Stimulated activated naive B cell treated with anti-CD40 and anti-IgM and Interleukin-4, amounts not matched to agents 10 μg/mL and 1 μg/mL and 100 μg/mL, for 72 hours (primary cell): Measurements from ENCODE around the gene SALL3.

ENCODE experiments used
- ATAC-seq, 2 donors: fragments of 150-1000 bp; cut with Tn5 transposase; replicated peaks; 2 replicates each; pipeline ENCODE4 v1.10.0; 2021; ENCODE audit warnings: moderate library complexity in 1 of 2
- DNase-seq: peaks from one replicate; pipeline ENCODE4 v3.0.0; 2021
- H3K27ac Mint-ChIP-seq: one replicate; pipeline ENCODE4 v1.8.0; 2022; ENCODE audit warnings: mild to moderate bottlenecking, mixed read lengths
- H3K27me3 Mint-ChIP-seq, 2 donors: one replicate each; pipeline ENCODE4 v1.8.0; 2022; ENCODE audit warnings: mixed read lengths in 2 of 2
- H3K36me3 Mint-ChIP-seq, 2 donors: one replicate each; pipeline ENCODE4 v1.8.0; 2022; ENCODE audit warnings: mixed read lengths in 2 of 2, mild to moderate bottlenecking in 1 of 2
- H3K4me1 Mint-ChIP-seq, 2 donors: one replicate each; pipeline ENCODE4 v1.8.0; 2022; ENCODE audit warnings: mixed read lengths in 2 of 2, mild to moderate bottlenecking in 1 of 2
- H3K4me3 Mint-ChIP-seq, 2 donors: one replicate each; pipeline ENCODE4 v1.8.0; 2022; ENCODE audit warnings: mild to moderate bottlenecking in 2 of 2, mixed read lengths in 2 of 2, moderate library complexity in 1 of 2
- H3K9me3 Mint-ChIP-seq, 2 donors: one replicate each; pipeline ENCODE4 v1.8.0; 2022; ENCODE audit warnings: mixed read lengths in 2 of 2, mild to moderate bottlenecking in 1 of 2

The SALL3 gene

DNA sequence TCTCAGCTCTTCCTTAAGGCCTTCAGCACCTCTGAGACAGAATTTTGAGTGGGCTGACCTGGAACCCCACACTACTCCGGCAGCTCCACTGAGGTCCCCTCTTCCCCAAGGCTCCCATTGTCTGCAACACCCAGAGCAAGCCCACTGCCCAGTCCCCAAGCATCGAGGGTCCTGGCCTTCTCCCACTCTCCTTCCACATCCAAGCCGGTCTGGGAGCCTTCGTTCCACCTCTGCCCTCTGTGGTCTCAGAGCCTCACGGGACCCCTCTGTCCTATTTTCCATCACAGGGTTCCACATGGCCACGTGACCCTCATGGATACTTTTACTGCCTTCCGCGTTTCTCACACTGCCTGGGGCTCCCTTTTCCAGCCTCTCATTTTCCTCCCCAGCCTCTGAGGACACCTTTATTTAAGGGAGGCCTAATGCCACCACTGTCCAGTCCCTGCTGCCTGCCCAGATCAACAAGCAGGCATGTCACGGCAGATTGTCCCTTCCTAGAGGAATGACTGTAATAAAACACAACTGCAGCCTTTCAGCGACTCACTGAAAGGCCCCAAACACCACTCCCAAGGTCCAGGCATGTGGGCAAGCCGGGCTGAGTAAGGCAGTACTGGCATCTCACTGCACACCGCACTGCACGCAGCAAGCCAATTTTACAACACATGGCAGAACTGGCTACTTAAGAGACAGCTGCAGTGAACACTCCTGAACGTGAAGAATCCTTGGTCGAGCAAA is 7.9 kb upstream of the SALL3 start:
- Mint-ChIP-seq H3K36me3 (no peaks in the 10 kb centered on the region), H3K27me3 (peaks cover 53 to 71% of the 10 kb centered on the region in 2 donors), H3K4me3 (no peak overlapping the region), H3K4me1 (peaks cover 0 to 5% of the 10 kb centered on the region in 2 donors), H3K9me3 (no peaks in the 10 kb centered on the region), H3K27ac (no peak overlapping the region)
- no peak for DNase-seq
- no peak for ATAC-seq

DNA sequence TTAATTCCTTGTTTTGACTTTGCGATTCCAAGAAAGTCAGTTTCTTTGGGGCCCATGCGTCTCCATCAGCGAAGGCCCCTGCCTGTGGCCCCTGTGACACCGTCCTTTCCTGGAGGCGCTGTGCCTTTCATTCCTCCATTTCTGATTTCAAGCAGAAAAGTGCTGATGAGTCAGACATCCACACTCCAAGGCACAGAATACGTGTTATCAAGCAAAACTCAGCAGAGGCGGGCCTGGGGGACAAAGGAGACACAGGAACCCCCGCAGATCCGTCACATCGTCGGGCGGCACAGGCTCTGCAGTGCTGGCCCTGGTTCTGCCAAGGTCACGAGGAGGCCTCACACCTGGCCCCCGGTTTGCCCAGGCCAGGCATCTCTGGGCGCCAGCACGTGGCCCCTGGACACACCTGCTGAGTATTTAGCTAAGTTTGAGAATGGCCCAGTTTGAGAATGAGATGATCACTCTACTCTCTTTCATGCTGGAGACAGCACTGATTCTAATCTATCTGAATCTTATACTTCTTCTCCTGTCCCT is 7.2 kb upstream of the SALL3 start:
- no peak for ATAC-seq
- DNase-seq, result no peak
- peak overlapping the region in 1 of 2 donors; percentile 32 for H3K4me3 Mint-ChIP-seq
- H3K9me3 Mint-ChIP-seq, result no peaks in the 10 kb centered on the region
- H3K4me1 Mint-ChIP-seq, result peaks cover 5 to 11% of the 10 kb centered on the region in 2 donors
- H3K36me3 Mint-ChIP-seq, result peaks cover 0 to 4% of the 10 kb centered on the region in 2 donors
- H3K27ac Mint-ChIP-seq, result peak overlapping the region; percentile 84
- peaks cover 59 to 79% of the 10 kb centered on the region in 2 donors for H3K27me3 Mint-ChIP-seq

GRCh38 chr18:78972930-78973331 is 6.7 kb upstream of the SALL3 start:
- ATAC-seq (no peak), DNase-seq (no peak)
- Mint-ChIP-seq H3K9me3 (no peaks in the 10 kb centered on the region), H3K36me3 (peaks cover 0 to 8% of the 10 kb centered on the region in 2 donors), H3K27ac (peak overlapping the region; percentile 84), H3K27me3 (peaks cover 64 to 84% of the 10 kb centered on the region in 2 donors), H3K4me3 (peak overlapping the region; percentile 32 to 50), H3K4me1 (peaks cover 6 to 16% of the 10 kb centered on the region in 2 donors)

DNA sequence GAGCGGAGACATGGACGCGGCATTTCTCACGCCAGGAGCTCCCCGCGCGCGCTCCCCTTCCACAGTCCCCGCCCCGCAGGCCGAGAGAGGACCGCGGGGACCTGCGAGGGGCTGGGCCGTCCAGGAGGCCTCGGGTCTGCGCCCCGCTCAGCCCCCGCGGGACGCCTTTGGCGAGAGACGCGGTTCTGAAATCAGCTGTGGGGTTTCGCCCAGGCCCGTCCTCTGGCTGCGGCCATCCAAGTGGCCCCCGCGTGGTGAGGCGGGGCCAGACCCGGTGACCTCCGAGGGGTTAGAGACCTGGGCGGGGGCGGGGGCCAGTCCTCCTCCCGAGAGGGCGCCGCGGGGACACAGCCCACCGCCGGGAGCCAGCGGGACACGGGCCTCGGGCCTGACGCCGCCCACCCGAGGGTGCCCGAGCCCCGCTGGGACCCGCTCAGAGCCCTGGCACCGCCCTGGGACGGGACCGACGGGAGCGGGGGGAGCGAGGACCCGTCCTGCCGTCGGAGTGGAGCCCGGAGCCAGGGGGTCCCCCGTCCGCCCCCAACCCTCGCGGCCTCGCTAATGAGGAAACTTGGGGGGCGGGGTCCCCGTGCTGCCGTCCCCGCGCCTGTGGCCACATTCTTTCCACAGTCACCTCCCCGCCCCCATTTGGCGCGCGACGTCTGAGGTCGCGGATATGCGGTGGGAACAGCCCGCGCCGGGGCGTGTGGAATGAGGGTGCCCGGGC is 6.1 kb upstream of the SALL3 start:
- Mint-ChIP-seq H3K27me3 (peaks cover 70 to 85% of the 10 kb centered on the region in 2 donors), H3K9me3 (no peaks in the 10 kb centered on the region), H3K27ac (no peak overlapping the region), H3K4me1 (peaks cover 7 to 17% of the 10 kb centered on the region in 2 donors), H3K36me3 (peaks cover 0 to 8% of the 10 kb centered on the region in 2 donors), H3K4me3 (no peak overlapping the region)
- no peak for DNase-seq
- no peak for ATAC-seq

- no peaks in the 10 kb centered on the region for H3K9me3 Mint-ChIP-seq
- H3K4me3 Mint-ChIP-seq, result no peak overlapping the region
- DNase-seq (no peak), ATAC-seq (no peak)
- no peak overlapping the region for H3K27ac Mint-ChIP-seq
- peaks cover 69 to 82% of the 10 kb centered on the region in 2 donors for H3K27me3 Mint-ChIP-seq
- H3K4me1 Mint-ChIP-seq, result peaks cover 8 to 17% of the 10 kb centered on the region in 2 donors
- peaks cover 0 to 8% of the 10 kb centered on the region in 2 donors for H3K36me3 Mint-ChIP-seq
Observed at GRCh38 chr18:78974115-78974761, 5.4 kb upstream of the SALL3 start.

GRCh38 chr18:78975292-78975691 is 4.3 kb upstream of the SALL3 start:
- Mint-ChIP-seq H3K9me3 (no peaks in the 10 kb centered on the region), H3K36me3 (peaks cover 0 to 8% of the 10 kb centered on the region in 2 donors), H3K4me3 (no peak overlapping the region), H3K27me3 (peaks cover 62 to 73% of the 10 kb centered on the region in 2 donors), H3K27ac (peak overlapping the region; percentile 27), H3K4me1 (peaks cover 8 to 17% of the 10 kb centered on the region in 2 donors)
- no peak for ATAC-seq
- no peak for DNase-seq

GRCh38 chr18:78975699-78976335 is 3.8 kb upstream of the SALL3 start:
- ATAC-seq, result no peak
- peaks cover 0 to 8% of the 10 kb centered on the region in 2 donors for H3K36me3 Mint-ChIP-seq
- peaks cover 8 to 17% of the 10 kb centered on the region in 2 donors for H3K4me1 Mint-ChIP-seq
- H3K27ac Mint-ChIP-seq, result no peak overlapping the region
- H3K9me3 Mint-ChIP-seq, result no peaks in the 10 kb centered on the region
- no peak for DNase-seq
- H3K4me3 Mint-ChIP-seq, result no peak overlapping the region
- peaks cover 56 to 71% of the 10 kb centered on the region in 2 donors for H3K27me3 Mint-ChIP-seq

DNA sequence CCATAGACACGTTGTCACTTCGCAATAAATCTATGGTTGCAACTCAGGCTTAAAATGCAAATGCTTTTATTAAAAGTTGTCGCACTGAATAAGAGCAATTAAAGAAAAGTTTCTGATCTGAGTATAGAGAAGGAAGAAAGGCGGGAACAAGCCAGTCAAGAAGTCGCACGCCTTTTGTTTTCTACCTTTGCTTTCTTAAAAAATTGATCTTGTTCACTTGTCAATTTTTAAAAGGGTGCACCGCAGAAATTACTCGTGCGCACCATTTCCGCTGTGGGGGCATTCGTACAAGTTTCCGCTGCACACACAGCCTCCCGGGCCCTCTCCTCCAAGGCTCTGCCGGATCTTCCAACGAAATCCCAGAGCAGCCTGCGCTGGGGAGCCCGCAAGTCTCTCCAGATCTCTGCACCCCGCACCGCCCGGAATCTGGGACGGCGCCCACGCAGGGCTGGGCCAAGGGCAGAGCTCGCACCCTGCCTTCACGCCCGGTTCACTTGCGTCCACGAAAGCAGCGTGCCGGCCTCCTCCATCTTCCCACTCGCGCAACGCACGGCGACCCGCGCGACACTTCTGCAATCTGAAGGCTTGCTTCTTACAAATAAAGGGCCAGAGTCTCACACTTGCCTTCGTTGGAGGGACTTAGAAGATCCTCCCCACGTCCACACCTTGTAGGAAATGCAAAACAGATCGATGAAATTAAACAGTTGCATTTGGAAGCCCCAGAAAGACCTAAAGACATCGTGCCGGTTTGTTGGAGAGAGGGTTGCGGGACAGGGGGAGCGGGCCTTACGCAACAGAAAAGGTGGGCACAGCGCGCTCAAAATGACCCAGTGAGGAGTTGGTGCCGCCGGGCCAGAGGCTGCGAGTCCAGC is 2.6 kb upstream of the SALL3 start:
- Mint-ChIP-seq H3K36me3 (peaks cover 0 to 8% of the 10 kb centered on the region in 2 donors), H3K4me1 (peaks cover 12 to 17% of the 10 kb centered on the region in 2 donors), H3K27ac (peak overlapping the region; percentile 76), H3K9me3 (no peaks in the 10 kb centered on the region), H3K4me3 (peak overlapping the region in 1 of 2 donors; percentile 67), H3K27me3 (peaks cover 53 to 68% of the 10 kb centered on the region in 2 donors)
- no peak for ATAC-seq
- no peak for DNase-seq

DNA sequence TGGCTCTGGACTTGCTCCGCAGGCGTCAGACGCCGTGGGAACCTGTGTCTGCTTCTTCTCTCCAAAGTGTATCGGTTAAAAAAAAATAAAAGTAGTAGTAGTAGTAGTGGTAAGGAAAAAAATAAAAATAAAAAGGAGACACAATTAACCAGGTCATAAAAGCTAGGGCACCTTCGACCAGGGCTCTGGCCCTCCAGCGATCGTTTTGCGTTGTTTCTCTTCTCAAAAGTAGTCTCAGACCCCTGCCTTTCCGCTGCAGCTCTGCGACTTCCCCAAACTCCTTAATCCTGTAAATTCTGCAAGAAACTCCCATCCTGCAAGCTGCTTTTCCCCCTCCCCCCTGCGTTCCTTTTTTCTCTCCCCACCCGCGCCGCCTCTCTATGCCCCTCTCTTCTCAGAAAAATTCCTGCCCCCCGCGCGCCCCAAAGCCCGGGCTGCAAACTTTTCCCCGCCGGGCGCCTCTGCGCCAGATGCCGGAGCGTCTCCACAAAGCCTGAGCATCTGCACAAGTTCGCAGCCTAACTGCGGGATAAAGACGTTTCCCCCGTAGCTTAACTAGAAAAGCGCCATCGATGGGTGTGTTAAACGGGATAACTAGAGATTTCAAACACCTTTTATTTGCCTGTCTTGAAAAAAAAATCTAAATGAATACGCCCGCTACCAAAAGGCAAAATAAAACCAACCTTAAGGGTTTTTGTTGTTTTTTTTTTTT is 1.8 kb upstream of the SALL3 start:
- peak overlapping the region; percentile 66 to 67 for H3K4me3 Mint-ChIP-seq
- H3K36me3 Mint-ChIP-seq, result peaks cover 0 to 8% of the 10 kb centered on the region in 2 donors
- ATAC-seq, result no peak
- peak overlapping the region; percentile 76 for H3K27ac Mint-ChIP-seq
- no peaks in the 10 kb centered on the region for H3K9me3 Mint-ChIP-seq
- peaks cover 12 to 16% of the 10 kb centered on the region in 2 donors for H3K4me1 Mint-ChIP-seq
- DNase-seq, result no peak
- peaks cover 52 to 60% of the 10 kb centered on the region in 2 donors for H3K27me3 Mint-ChIP-seq

GRCh38 chr18:78978349-78979055 is 1.1 kb upstream of the SALL3 start:
- ATAC-seq (no peak), DNase-seq (no peak)
- Mint-ChIP-seq H3K4me1 (peaks cover 12% of the 10 kb centered on the region in 2 donors), H3K36me3 (peaks cover 0 to 8% of the 10 kb centered on the region in 2 donors), H3K9me3 (no peaks in the 10 kb centered on the region), H3K27me3 (peaks cover 51 to 58% of the 10 kb centered on the region in 2 donors), H3K4me3 (peak overlapping the region; percentile 66 to 69), H3K27ac (peak overlapping the region; percentile 76)

GRCh38 chr18:78979056-78979729 is 425 bp upstream of the SALL3 start:
- Mint-ChIP-seq H3K4me1 (peaks cover 12% of the 10 kb centered on the region in 2 donors), H3K9me3 (no peaks in the 10 kb centered on the region), H3K4me3 (no peak overlapping the region), H3K27ac (no peak overlapping the region), H3K27me3 (peaks cover 53 to 62% of the 10 kb centered on the region in 2 donors), H3K36me3 (peaks cover 0 to 8% of the 10 kb centered on the region in 2 donors)
- DNase-seq (no peak), ATAC-seq (no peak)
